DND-41 (cell line): Measurements from ENCODE around the gene APLN.

Experiments
- ATAC-seq: fragments of 200-7000 bp; cut with Tn5 transposase; 3 replicates; pipeline ENCODE4 v1.9.1; 2021; ENCODE audit warnings: low read depth; ENCODE audit not compliant: insufficient read depth
- DNase-seq: peaks from one replicate; pipeline ENCODE4 v3.0.0-alpha.2; 2020
- H2AFZ ChIP-seq: 2 replicates; pipeline ENCODE4 v1.6.0; 2012; ENCODE audit warnings: low read depth, low read length
- H3K27ac ChIP-seq: 2 replicates; pipeline ENCODE4 v1.5.1; 2012; ENCODE audit warnings: low read length, inconsistent platforms
- H3K27me3 ChIP-seq: fragments of 200-600 bp; sonication (generic); 2 replicates; pipeline ENCODE4 v1.6.0; 2012; ENCODE audit warnings: low read length, mild to moderate bottlenecking, inconsistent platforms; ENCODE audit not compliant: insufficient read depth, poor library complexity
- H3K36me3 ChIP-seq: 2 replicates; pipeline ENCODE4 v1.5.1; 2012; ENCODE audit warnings: low read length, inconsistent platforms; ENCODE audit not compliant: insufficient read depth
- H3K4me1 ChIP-seq: 2 replicates; pipeline ENCODE4 v1.5.1; 2012; ENCODE audit warnings: mild to moderate bottlenecking, low read length; ENCODE audit not compliant: insufficient read depth
- H3K4me2 ChIP-seq: 2 replicates; pipeline ENCODE4 v1.6.0; 2012; ENCODE audit warnings: mild to moderate bottlenecking, moderate library complexity, low read length, inconsistent platforms; ENCODE audit not compliant: insufficient read depth
- H3K4me3 ChIP-seq, 2 experiments: fragments of 200-600 bp in 1 of 2; shearing (Covaris generic) in 1 of 2; 2 replicates each; pipeline ENCODE4 v1.5.1; 2012 to 2016; ENCODE audit warnings: inconsistent platforms in 2 of 2, low read length in 2 of 2, mild to moderate bottlenecking in 2 of 2, low read depth in 1 of 2, moderate library complexity in 1 of 2
- H3K79me2 ChIP-seq: 2 replicates; pipeline ENCODE4 v1.6.0; 2012; ENCODE audit warnings: low read length, inconsistent platforms; ENCODE audit not compliant: insufficient read depth
- H3K9ac ChIP-seq: 2 replicates; pipeline ENCODE4 v1.6.0; 2012; ENCODE audit warnings: low read depth, mild to moderate bottlenecking, inconsistent platforms, low read length, moderate library complexity
- H3K9me3 ChIP-seq: 2 replicates; pipeline ENCODE4 v1.5.1; 2012; ENCODE audit warnings: low read length, moderate library complexity, mild to moderate bottlenecking, inconsistent platforms; ENCODE audit not compliant: insufficient read depth, severe bottlenecking
- H4K20me1 ChIP-seq: 2 replicates; pipeline ENCODE4 v1.6.0; 2012; ENCODE audit warnings: low read length; ENCODE audit not compliant: insufficient read depth
- CTCF ChIP-seq: IDR thresholded peaks from 2 replicates; pipeline ENCODE4 v1.5.1; 2012; ENCODE audit warnings: borderline replicate concordance, low read length, moderate library complexity, mild to moderate bottlenecking; ENCODE audit not compliant: poor library complexity, severe bottlenecking; ENCODE audit errors: extremely low read depth
- EZH2 ChIP-seq: IDR thresholded peaks from 3 replicates; pipeline ENCODE4 v1.6.1; 2012; ENCODE audit warnings: borderline replicate concordance, low read depth, mild to moderate bottlenecking, moderate library complexity, low read length, inconsistent platforms; ENCODE audit not compliant: severe bottlenecking

Gene APLN

GRCh38 chrX:129700536-129700935 is 45.8 kb upstream of the APLN start:
- TF ChIP-seq CTCF: no peak
- no peak for TF ChIP-seq EZH2
- Histone ChIP-seq H3K27ac (no peak overlapping the region), H3K4me1 (no peaks in the 10 kb centered on the region), H4K20me1 (no peaks in the 10 kb centered on the region), H3K27me3 (no peaks in the 10 kb centered on the region), H3K9ac (no peak overlapping the region), H3K79me2 (no peaks in the 10 kb centered on the region), H3K36me3 (no peaks in the 10 kb centered on the region), H2AFZ (no peak overlapping the region), H3K4me3 (no peak overlapping the region), H3K4me2 (no peak overlapping the region), H3K9me3 (no peaks in the 10 kb centered on the region)
- ATAC-seq (no peak), DNase-seq (no peak)

GRCh38 chrX:129698150-129698549 is 43.4 kb upstream of the APLN start:
- no peak overlapping the region for H3K4me2 ChIP-seq
- H3K36me3 ChIP-seq: no peaks in the 10 kb centered on the region
- H3K4me3 ChIP-seq: no peak overlapping the region
- H3K27me3 ChIP-seq: no peaks in the 10 kb centered on the region
- H3K9ac ChIP-seq: no peak overlapping the region
- no peak overlapping the region for H3K27ac ChIP-seq
- no peaks in the 10 kb centered on the region for H3K79me2 ChIP-seq
- TF ChIP-seq CTCF (no peak), EZH2 (no peak)
- no peaks in the 10 kb centered on the region for H3K9me3 ChIP-seq
- H3K4me1 ChIP-seq: no peaks in the 10 kb centered on the region
- ATAC-seq: no peak
- H2AFZ ChIP-seq: no peak overlapping the region
- no peaks in the 10 kb centered on the region for H4K20me1 ChIP-seq
- DNase-seq: no peak

- Histone ChIP-seq H4K20me1 (no peaks in the 10 kb centered on the region), H3K27me3 (no peaks in the 10 kb centered on the region), H3K4me1 (no peaks in the 10 kb centered on the region), H3K4me2 (no peak overlapping the region), H3K9ac (no peak overlapping the region), H2AFZ (no peak overlapping the region), H3K27ac (no peak overlapping the region), H3K4me3 (no peak overlapping the region), H3K9me3 (no peaks in the 10 kb centered on the region), H3K36me3 (no peaks in the 10 kb centered on the region), H3K79me2 (no peaks in the 10 kb centered on the region)
- ATAC-seq (no peak), DNase-seq (no peak)
- TF ChIP-seq EZH2: no peak
- TF ChIP-seq CTCF: no peak
These were observed 42.6 kb upstream of the APLN start for GRCh38 chrX:129697204-129697829.
